ENCODE results near the gene AGXT2.

GRCh38 chr5:35023391-35024178, 24.2 kb downstream of the AGXT2 start:
- TF ChIP-seq CTCF (IDR thresholded peaks at IDR 0.05; ENCODE audit: borderline replicate concordance, extremely low read depth, low read length, poor library complexity, severe bottlenecking) (no peak), EZH2 (IDR thresholded peaks at IDR 0.05; ENCODE audit: borderline replicate concordance, low read depth, low read length, severe bottlenecking) (no peak)

Data from DND-41 (cell line).